Keratinocyte (primary cell): ENCODE measurements around the gene HOXA5. TPM values are rescaled to one million over a fixed set of nuclear protein-coding genes. Genes with fewer than 3 reads are reported as not detected.

Source experiments
- DNase-seq: peaks from one replicate; pipeline ENCODE4 v3.0.0-alpha.2; 2011; ENCODE audit warnings: low read depth, missing footprints, low spot score
- FAIRE-seq: peaks from 2 replicates; lab custom pipeline; 2011; peaks lifted over from hg19 to GRCh38; lab: Jason Lieb, UNC
- H2AFZ ChIP-seq: 2 replicates; pipeline ENCODE4 v1.6.0; 2012; ENCODE audit warnings: low read length, control low read depth, inconsistent platforms; ENCODE audit not compliant: control insufficient read depth
- H3K27ac ChIP-seq: 2 replicates; pipeline ENCODE4 v1.5.1; 2011; ENCODE audit warnings: low read length; ENCODE audit not compliant: control insufficient read depth, insufficient read depth
- H3K27me3 ChIP-seq: 3 replicates; pipeline ENCODE4 v1.6.0; 2011; ENCODE audit warnings: low read length; ENCODE audit not compliant: control insufficient read depth, insufficient read depth; ENCODE audit errors: extremely low read depth
- H3K36me3 ChIP-seq, 2 experiments: 2 replicates in 1 of 2; 3 replicates in 1 of 2; pipeline ENCODE4 v1.5.1; 2011; ENCODE audit warnings: low read length in 2 of 2, mild to moderate bottlenecking in 1 of 2; ENCODE audit not compliant: control insufficient read depth in 2 of 2, insufficient read depth in 2 of 2; ENCODE audit errors: extremely low read depth in 1 of 2
- H3K4me1 ChIP-seq: 3 replicates; pipeline ENCODE4 v1.5.1; 2011; ENCODE audit warnings: low read length; ENCODE audit not compliant: control insufficient read depth, insufficient read depth; ENCODE audit errors: extremely low read depth
- H3K4me2 ChIP-seq: 3 replicates; pipeline ENCODE4 v1.6.0; 2011; ENCODE audit warnings: low read depth, low read length; ENCODE audit not compliant: control insufficient read depth, insufficient read depth; ENCODE audit errors: extremely low read depth
- H3K4me3 ChIP-seq, 3 experiments: fragments of 200-600 bp in 1 of 3; sonication (generic) in 1 of 3; 2 replicates in 2 of 3; 3 replicates in 1 of 3; pipeline ENCODE4 v1.5.1; 2011 to 2016; ENCODE audit warnings: low read length in 3 of 3, mild to moderate bottlenecking in 3 of 3, control low read depth in 2 of 3, inconsistent platforms in 1 of 3, low read depth in 1 of 3, mixed read lengths in 1 of 3, mixed run types in 1 of 3, moderate library complexity in 1 of 3; ENCODE audit not compliant: control insufficient read depth in 2 of 3, insufficient read depth in 2 of 3; ENCODE audit errors: extremely low read depth in 1 of 3
- H3K79me2 ChIP-seq: 2 replicates; pipeline ENCODE4 v1.6.0; 2012; ENCODE audit warnings: low read length; ENCODE audit not compliant: control insufficient read depth, insufficient read depth
- H3K9ac ChIP-seq: 3 replicates; pipeline ENCODE4 v1.6.0; 2011; ENCODE audit warnings: low read length; ENCODE audit not compliant: control insufficient read depth, insufficient read depth; ENCODE audit errors: extremely low read depth
- H3K9me1 ChIP-seq: 3 replicates; pipeline ENCODE4 v1.6.0; 2011; ENCODE audit warnings: low read length; ENCODE audit not compliant: control insufficient read depth, insufficient read depth; ENCODE audit errors: extremely low read depth
- H3K9me3 ChIP-seq: 2 replicates; pipeline ENCODE4 v1.5.1; 2012; ENCODE audit warnings: low read depth, low read length; ENCODE audit not compliant: control insufficient read depth
- H4K20me1 ChIP-seq: 3 replicates; pipeline ENCODE4 v1.6.0; 2011; ENCODE audit warnings: low read length; ENCODE audit not compliant: control insufficient read depth, insufficient read depth; ENCODE audit errors: extremely low read depth
- CTCF ChIP-seq, 3 experiments: IDR thresholded peaks in 1 of 3; conservative IDR thresholded peaks in 1 of 3; optimal IDR thresholded peaks in 1 of 3; 2 replicates in 2 of 3; 3 replicates in 1 of 3; pipeline versions ENCODE3 to v1.5.1; 2011; ENCODE audit warnings: low read length in 3 of 3, mild to moderate bottlenecking in 3 of 3, moderate library complexity in 2 of 3, control low read depth in 1 of 3, inconsistent platforms in 1 of 3; ENCODE audit not compliant: insufficient read depth in 2 of 3; ENCODE audit errors: extremely low read depth in 1 of 3
- EZH2 ChIP-seq: IDR thresholded peaks from one replicate; pipeline ENCODE4 v1.6.1; 2012; ENCODE audit warnings: inconsistent platforms, mild to moderate bottlenecking, low read length, moderate library complexity
- dilution Hi-C: fragments of 300-500 bp; cut with MboI; formaldehyde crosslinking; loops from one replicate; pipeline ENCODE4 v1.7.0; 2020; ENCODE audit warnings: low sequenced_read_pairs; ENCODE audit not compliant: extremely low pct_ligation_motif_present
- polyA plus RNA-seq, 5 experiments: library from polyadenylated mRNA; depleted of rRNA in 3 of 5; stranded (reverse) in 3 of 5; stranded (forward) in 1 of 5; unstranded in 1 of 5; fragments of >200 nt; gene quantifications; 1 replicate in 1 of 5; 2 replicates in 3 of 5; 3 replicates in 1 of 5; pipeline versions ENCODE4 v1.2.1 to v1.2.3, GENCODE V29; 2011 to 2012; ENCODE audit warnings: missing spikeins in 2 of 5, low read depth in 1 of 5, low replicate concordance in 1 of 5

HOXA5 gene
- polyA plus RNA-seq, 1 donor (not counting 4 experiments of a cell fraction or from before 2014, with no cell fraction given) = 7.1 TPM

GRCh38 chr7:27114881-27115220, 28.6 kb downstream of the HOXA5 start:
- Histone ChIP-seq H3K79me2 (peaks cover 37% of the 10 kb centered on the region), H2AFZ (no peak overlapping the region), H3K4me2 (peak overlapping the region; percentile 68), H3K4me3 (peak overlapping the region in 2 of 3 experiments; percentile 31 to 44), H4K20me1 (no peaks in the 10 kb centered on the region), H3K27me3 (no peaks in the 10 kb centered on the region), H3K4me1 (peaks cover 31% of the 10 kb centered on the region), H3K9ac (peak overlapping the region; percentile 74), H3K9me1 (no peaks in the 10 kb centered on the region), H3K27ac (peak overlapping the region; percentile 65), H3K9me3 (no peaks in the 10 kb centered on the region), H3K36me3 (peaks cover 2 to 5% of the 10 kb centered on the region in 2 experiments)
- TF ChIP-seq EZH2 = no peak
- no peak for TF ChIP-seq CTCF (optimal IDR thresholded peaks at IDR 0.05 in 1 of 3, IDR thresholded peaks at IDR 0.05 in 1 of 3, conservative IDR thresholded peaks at IDR 0.05 in 1 of 3; ENCODE audit: extremely low read depth in 1 of 3, insufficient read depth in 2 of 3, low read length in 3 of 3)
- FAIRE-seq (no peak), DNase-seq (no peak)
- dilution Hi-C loops = no loop called here

GRCh38 chr7:27113991-27114769, 29.3 kb downstream of the HOXA5 start:
- DNase-seq (no peak), FAIRE-seq (peak; percentile 26)
- H3K4me2 ChIP-seq = peak overlapping the region; percentile 96
- H3K27me3 ChIP-seq = no peaks in the 10 kb centered on the region
- no peaks in the 10 kb centered on the region for H3K9me3 ChIP-seq
- peaks cover 31% of the 10 kb centered on the region for H3K4me1 ChIP-seq
- H3K27ac ChIP-seq = peak overlapping the region; percentile 87
- TF ChIP-seq CTCF (optimal IDR thresholded peaks at IDR 0.05 in 1 of 3, IDR thresholded peaks at IDR 0.05 in 1 of 3, conservative IDR thresholded peaks at IDR 0.05 in 1 of 3; ENCODE audit: extremely low read depth in 1 of 3, insufficient read depth in 2 of 3, low read length in 3 of 3) (no peak), EZH2 (no peak)
- dilution Hi-C loops = no loop called here
- H3K4me3 ChIP-seq = peak overlapping the region; percentile 45 to 70 (median 69)
- H2AFZ ChIP-seq = peak overlapping the region; percentile 8
- H3K79me2 ChIP-seq = peaks cover 37% of the 10 kb centered on the region
- H3K9ac ChIP-seq = peak overlapping the region; percentile 82
- peaks cover 2 to 5% of the 10 kb centered on the region in 2 experiments for H3K36me3 ChIP-seq
- no peaks in the 10 kb centered on the region for H4K20me1 ChIP-seq
- no peaks in the 10 kb centered on the region for H3K9me1 ChIP-seq
